GM19372 (cell line): ENCODE measurements around the gene FLVCR1.
"Not testable (repeated sequence)": the region's sequence is repeated elsewhere in the genome, so short reads cannot be mapped to it uniquely, and the experiment has no call there.

Source experiments
- ATAC-seq: cut with Tn5 transposase; IDR thresholded peaks from one replicate; pipeline ENCODE4 v1.9.1; 2021; ENCODE audit warnings: mild to moderate bottlenecking, low read depth, moderate library complexity; ENCODE audit not compliant: unreplicated experiment

Gene FLVCR1

GRCh38 chr1:212857992-212858460 is at the start of gene FLVCR1:
TSS of gene FLVCR1 (plus strand) at chr1:212858275. CDS start at chr1:212858453, 178 bp downstream.
- peak; percentile 98 for ATAC-seq

- no peak for ATAC-seq
These were observed 43.3 kb upstream of the FLVCR1 start for GRCh38 chr1:212814537-212815334.

GRCh38 chr1:212816567-212817278 is 41.4 kb upstream of the FLVCR1 start:
- no peak for ATAC-seq

- peak; percentile 60 for ATAC-seq
These were observed 38.3 kb upstream of the FLVCR1 start for GRCh38 chr1:212819726-212820125.

- ATAC-seq, result no peak
These were observed 37.1 kb upstream of the FLVCR1 start for GRCh38 chr1:212820969-212821368.

- no peak for ATAC-seq
These were observed 35.1 kb upstream of the FLVCR1 start for GRCh38 chr1:212822956-212823355.

GRCh38 chr1:212824201-212824600 is 33.9 kb upstream of the FLVCR1 start:
- no peak for ATAC-seq

GRCh38 chr1:212825798-212826452 is 32.1 kb upstream of the FLVCR1 start:
- ATAC-seq, result no peak

- ATAC-seq, result no peak
These were observed 30.8 kb upstream of the FLVCR1 start for GRCh38 chr1:212827171-212827776.

- no peak for ATAC-seq
These were observed 30.2 kb upstream of the FLVCR1 start for GRCh38 chr1:212827831-212828278.

- no peak for ATAC-seq
These were observed 29.7 kb upstream of the FLVCR1 start for GRCh38 chr1:212828395-212828794.

GRCh38 chr1:212833211-212834207 is 24.6 kb upstream of the FLVCR1 start:
- ATAC-seq, result peak; percentile 79

- no peak for ATAC-seq
These were observed 19.9 kb upstream of the FLVCR1 start for GRCh38 chr1:212838145-212838544.

GRCh38 chr1:212844521-212844920 is 13.6 kb upstream of the FLVCR1 start:
- ATAC-seq, result not testable (repeated sequence)

- no peak for ATAC-seq
These were observed 10.5 kb upstream of the FLVCR1 start, which contains the start of gene SPATA45 for GRCh38 chr1:212847549-212847948. TSS of gene SPATA45 (minus strand) at chr1:212847649. CDS start at chr1:212836149, 11,500 bp downstream.

GRCh38 chr1:212852105-212852688 is 5.9 kb upstream of the FLVCR1 start:
- ATAC-seq, result no peak

- no peak for ATAC-seq
These were observed 4.4 kb upstream of the FLVCR1 start for GRCh38 chr1:212853658-212854057.

- no peak for ATAC-seq
These were observed 1.3 kb upstream of the FLVCR1 start for GRCh38 chr1:212856755-212857154.
